SIG-M5 treated with dmso at 0.1 percent for 504 hours (cell line): ENCODE data around the gene GOT1.

Source experiments
- DNase-seq: peaks from one replicate; lab custom pipeline; 2025; ENCODE audit not compliant: unreplicated experiment; lab: John Stamatoyannopoulos, UW

The GOT1 gene

GRCh38 chr10:99365311-99365710 lies 65.1 kb downstream of the GOT1 start:
- DNase-seq, result no peak

GRCh38 chr10:99364125-99364524 lies 66.3 kb downstream of the GOT1 start:
- DNase-seq, result no peak

GRCh38 chr10:99360934-99361333 lies 69.5 kb downstream of the GOT1 start:
- no peak for DNase-seq

GRCh38 chr10:99358101-99358500 lies 72.3 kb downstream of the GOT1 start:
- DNase-seq, result no peak

GRCh38 chr10:99357691-99358090 lies 72.7 kb downstream of the GOT1 start:
- no peak for DNase-seq

GRCh38 chr10:99353182-99353581 lies 77.2 kb downstream of the GOT1 start:
- DNase-seq, result no peak

- DNase-seq, result no peak
These were observed 82.8 kb downstream of the GOT1 start for GRCh38 chr10:99347672-99348071.
